BE2C (cell line): ENCODE measurements around the gene HIGD1B.

Experiments used
- DNase-seq: peaks from one replicate; pipeline ENCODE4 v3.0.0-alpha.2; 2020
- H3K27me3 ChIP-seq: fragments of 250-450 bp; sonication (Bioruptor Pico); 2 replicates; pipeline ENCODE4 v1.5.1; 2020; ENCODE audit warnings: mild to moderate bottlenecking
- H3K36me3 ChIP-seq: fragments of 250-450 bp; sonication (Bioruptor Pico); 2 replicates; pipeline ENCODE4 v1.5.1; 2020; ENCODE audit warnings: mild to moderate bottlenecking
- H3K4me1 ChIP-seq: fragments of 250-450 bp; sonication (Bioruptor Pico); 2 replicates; pipeline ENCODE4 v1.5.1; 2020
- H3K4me3 ChIP-seq: 2 replicates; pipeline ENCODE4 v1.5.1; 2011; ENCODE audit warnings: low read depth, low read length
- H3K9me3 ChIP-seq: fragments of 250-450 bp; sonication (Bioruptor Pico); 2 replicates; pipeline ENCODE4 v1.5.1; 2020
- TF ChIP-seq, protein P1 (sequence below): IDR thresholded peaks from 2 replicates; pipeline ENCODE4 v1.5.1; 2012; ENCODE audit warnings: mild to moderate bottlenecking, low read depth, low read length

The HIGD1B gene

DNA sequence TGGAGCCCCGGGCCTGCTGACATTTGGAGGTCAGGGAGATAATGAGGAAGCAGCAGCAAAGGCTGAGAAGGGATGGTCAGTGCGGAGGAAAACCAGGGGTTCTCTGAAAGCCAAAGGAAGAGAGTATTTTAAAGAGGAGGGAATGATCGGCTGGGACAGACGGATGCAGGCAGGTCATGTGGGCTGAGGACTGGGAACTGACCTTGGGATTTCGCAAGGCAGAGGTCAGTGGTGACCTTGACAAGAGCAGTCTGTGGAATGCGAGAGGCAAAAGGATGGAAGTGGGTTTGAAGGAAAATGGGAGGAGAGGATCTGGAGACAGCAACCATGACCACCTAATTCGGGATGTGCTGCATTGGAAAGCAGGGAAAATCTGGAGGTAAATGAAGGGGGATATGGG is 41.3 kb downstream of the HIGD1B start:
- Histone ChIP-seq H3K36me3 (peaks cover 73% of the 10 kb centered on the region), H3K4me1 (0 out of 2 replicates have a peak, but pooled peaks cover 5% of the 10 kb centered on the region), H3K4me3 (no peak overlapping the region), H3K9me3 (no peaks in the 10 kb centered on the region), H3K27me3 (no peaks in the 10 kb centered on the region)
- TF ChIP-seq, protein P1, sequence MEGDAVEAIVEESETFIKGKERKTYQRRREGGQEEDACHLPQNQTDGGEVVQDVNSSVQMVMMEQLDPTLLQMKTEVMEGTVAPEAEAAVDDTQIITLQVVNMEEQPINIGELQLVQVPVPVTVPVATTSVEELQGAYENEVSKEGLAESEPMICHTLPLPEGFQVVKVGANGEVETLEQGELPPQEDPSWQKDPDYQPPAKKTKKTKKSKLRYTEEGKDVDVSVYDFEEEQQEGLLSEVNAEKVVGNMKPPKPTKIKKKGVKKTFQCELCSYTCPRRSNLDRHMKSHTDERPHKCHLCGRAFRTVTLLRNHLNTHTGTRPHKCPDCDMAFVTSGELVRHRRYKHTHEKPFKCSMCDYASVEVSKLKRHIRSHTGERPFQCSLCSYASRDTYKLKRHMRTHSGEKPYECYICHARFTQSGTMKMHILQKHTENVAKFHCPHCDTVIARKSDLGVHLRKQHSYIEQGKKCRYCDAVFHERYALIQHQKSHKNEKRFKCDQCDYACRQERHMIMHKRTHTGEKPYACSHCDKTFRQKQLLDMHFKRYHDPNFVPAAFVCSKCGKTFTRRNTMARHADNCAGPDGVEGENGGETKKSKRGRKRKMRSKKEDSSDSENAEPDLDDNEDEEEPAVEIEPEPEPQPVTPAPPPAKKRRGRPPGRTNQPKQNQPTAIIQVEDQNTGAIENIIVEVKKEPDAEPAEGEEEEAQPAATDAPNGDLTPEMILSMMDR, result no peak
- no peak for DNase-seq

DNA sequence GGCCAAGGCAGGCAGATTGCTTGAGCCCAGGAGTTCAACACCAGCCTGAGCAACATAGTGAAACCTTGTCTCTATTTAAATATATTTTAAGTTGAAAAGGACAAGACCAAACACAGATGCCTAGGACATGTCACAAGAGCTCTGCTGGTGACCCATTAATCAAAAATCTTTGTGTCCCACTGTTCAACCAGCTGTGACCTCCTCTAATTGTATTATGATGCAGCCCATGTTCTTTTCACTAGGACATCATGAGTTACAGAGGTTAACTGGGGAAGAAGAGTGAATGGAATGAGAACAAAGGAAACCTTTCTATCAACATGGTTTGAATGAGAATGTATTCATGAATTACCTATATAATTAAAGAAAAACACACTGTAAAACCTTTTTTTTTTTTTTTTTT is 44.6 kb downstream of the HIGD1B start:
- H3K4me1 ChIP-seq, result 0 out of 2 replicates have a peak, but pooled peaks cover 5% of the 10 kb centered on the region
- no peak for DNase-seq
- H3K27me3 ChIP-seq, result no peaks in the 10 kb centered on the region
- no peaks in the 10 kb centered on the region for H3K9me3 ChIP-seq
- TF ChIP-seq, protein P1, result no peak
- no peak overlapping the region for H3K4me3 ChIP-seq
- H3K36me3 ChIP-seq, result peaks cover 64% of the 10 kb centered on the region

DNA sequence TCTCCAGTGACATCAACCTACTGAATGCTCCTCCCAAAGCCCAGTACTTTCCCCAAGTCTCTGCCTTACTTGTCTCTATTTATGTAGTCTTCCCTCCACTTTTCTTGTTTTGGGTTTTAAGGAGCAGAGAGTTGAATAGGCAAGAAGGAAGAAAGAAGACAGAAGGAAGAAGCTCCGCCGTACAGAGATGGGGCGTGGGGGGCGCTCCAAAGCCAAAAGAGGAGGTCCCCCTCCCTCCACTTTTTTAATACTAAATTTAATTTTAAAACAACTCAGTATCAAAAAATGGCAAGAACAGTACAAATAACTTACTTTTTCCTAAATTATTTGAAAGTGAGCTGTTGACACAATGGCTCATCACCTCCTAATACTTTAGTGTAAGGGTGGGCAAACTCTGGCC is 47.0 kb downstream of the HIGD1B start:
- Histone ChIP-seq H3K9me3 (no peaks in the 10 kb centered on the region), H3K4me1 (peaks cover 5% of the 10 kb centered on the region; the same call in 1 of the 2 replicates), H3K27me3 (no peaks in the 10 kb centered on the region), H3K36me3 (peaks cover 52% of the 10 kb centered on the region), H3K4me3 (no peak overlapping the region)
- DNase-seq, result no peak
- TF ChIP-seq, protein P1, result no peak

DNA sequence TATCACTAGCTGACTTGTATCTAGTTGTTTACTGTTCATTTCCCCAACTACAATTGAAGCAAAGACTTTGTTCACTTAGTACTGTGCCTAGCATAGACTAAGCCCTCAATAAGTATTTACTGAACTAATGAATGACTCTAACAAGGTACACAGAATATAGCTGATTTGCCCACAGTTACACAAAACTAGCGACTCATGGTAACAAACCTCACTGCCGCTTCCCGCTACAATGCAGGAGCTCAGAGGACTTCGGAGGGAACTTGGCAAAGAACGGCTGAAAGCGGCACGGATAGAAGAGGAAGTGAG is 51.0 kb downstream of the HIGD1B start:
- Histone ChIP-seq H3K9me3 (no peaks in the 10 kb centered on the region), H3K4me3 (peak overlapping the region; percentile 99), H3K4me1 (peaks cover 4% of the 10 kb centered on the region), H3K27me3 (no peaks in the 10 kb centered on the region), H3K36me3 (peaks cover 23% of the 10 kb centered on the region)
- DNase-seq, result no peak
- TF ChIP-seq, protein P1, result no peak

DNA sequence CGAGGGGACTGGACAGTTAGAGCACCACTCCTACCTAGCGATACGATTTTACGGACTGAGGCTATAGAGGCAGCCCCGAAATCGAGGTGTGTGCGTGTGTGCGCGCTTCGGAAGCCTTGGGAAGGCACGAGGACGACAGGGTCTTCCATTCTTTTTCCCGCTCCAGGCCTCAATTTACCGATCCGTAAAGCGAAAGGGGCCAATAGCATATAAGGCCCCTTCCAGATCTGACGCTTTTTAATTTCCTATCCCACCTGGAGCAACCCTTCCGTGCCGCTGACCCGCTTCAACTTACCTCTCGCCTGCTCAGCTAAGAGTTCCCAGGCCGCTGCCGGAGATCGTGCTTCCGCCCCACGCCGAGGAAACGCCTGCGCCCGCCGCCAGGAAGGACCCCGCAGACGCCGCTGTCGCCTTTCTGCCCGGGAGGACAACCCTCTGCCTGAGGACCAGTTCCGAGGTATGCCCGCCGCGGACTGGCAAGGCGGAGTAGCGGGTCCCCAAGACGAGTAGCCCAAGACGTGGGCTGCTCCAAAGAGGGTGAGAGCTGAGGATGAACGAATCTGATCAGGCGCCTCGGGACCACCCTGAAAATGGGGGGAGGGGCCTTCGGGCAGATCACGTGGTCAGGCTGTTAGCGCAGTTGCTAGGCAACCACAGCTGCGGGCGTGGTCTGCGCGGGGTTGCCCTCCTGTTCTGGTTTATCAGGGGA is 51.5 kb downstream of the HIGD1B start, which contains the start of gene EFTUD2:
Gene EFTUD2 (minus strand): TSS at position 372 of the 709 bp plus-strand sequence. CDS start 4,924 bp downstream, outside the sequence.
- DNase-seq, result peak; percentile 93
- H3K4me3 ChIP-seq, result peak within 1 kb of the TSS; percentile 99
- TF ChIP-seq, protein P1, result no peak
- H3K9me3 ChIP-seq, result no peaks in the 10 kb centered on the region
- H3K27me3 ChIP-seq, result no peaks in the 10 kb centered on the region
- peaks cover 19% of the 10 kb centered on the region for H3K36me3 ChIP-seq
- peaks cover 4% of the 10 kb centered on the region for H3K4me1 ChIP-seq
